Liver (tissue), 9 donors: ENCODE data around the gene PTPRH. TPM values are rescaled to one million over a fixed set of nuclear protein-coding genes. Genes with fewer than 3 reads are reported as not detected.

Experiments used
- DNase-seq: peaks from one replicate; pipeline ENCODE4 v3.0.0-alpha.2; 2017; ENCODE audit warnings: low spot score
- H3K27ac ChIP-seq, 2 donors: one replicate each; pipeline ENCODE4 v1.7.0; 2013; ENCODE audit warnings: inconsistent platforms in 2 of 2, low read length in 2 of 2, control low read depth in 1 of 2, low read depth in 1 of 2, mild to moderate bottlenecking in 1 of 2
- H3K27me3 ChIP-seq, 4 donors: one replicate each; pipeline versions ENCODE4 v1.6.1 to v1.7.0; 2013; ENCODE audit warnings: low read length in 3 of 4, inconsistent platforms in 1 of 4, mild to moderate bottlenecking in 1 of 4, moderate library complexity in 1 of 4; ENCODE audit not compliant: control insufficient read depth in 4 of 4, insufficient read depth in 4 of 4
- H3K36me3 ChIP-seq, 4 donors: one replicate each; pipeline versions ENCODE4 v1.6.1 to v1.7.0; 2013; ENCODE audit warnings: low read length in 3 of 4, mild to moderate bottlenecking in 3 of 4, low read depth in 1 of 4, moderate library complexity in 1 of 4; ENCODE audit not compliant: control insufficient read depth in 4 of 4, insufficient read depth in 3 of 4
- H3K4me1 ChIP-seq, 4 donors: one replicate each; pipeline versions ENCODE4 v1.6.1 to v1.7.0; 2013; ENCODE audit warnings: low read length in 3 of 4, mild to moderate bottlenecking in 3 of 4, moderate library complexity in 1 of 4; ENCODE audit not compliant: control insufficient read depth in 4 of 4, insufficient read depth in 4 of 4
- H3K4me3 ChIP-seq, 3 donors: one replicate each; pipeline versions ENCODE4 v1.6.1 to v1.7.0; 2013; ENCODE audit warnings: low read length in 3 of 3, control low read depth in 1 of 3, low read depth in 1 of 3, mild to moderate bottlenecking in 1 of 3
- H3K9ac ChIP-seq, 2 donors: one replicate each; pipeline ENCODE4 v1.7.0; 2013; ENCODE audit warnings: low read length in 2 of 2, mild to moderate bottlenecking in 2 of 2, moderate library complexity in 2 of 2, control low read depth in 1 of 2, low read depth in 1 of 2
- H3K9me3 ChIP-seq, 4 donors: one replicate each; pipeline versions ENCODE4 v1.6.1 to v1.7.0; 2013; ENCODE audit warnings: low read length in 3 of 4; ENCODE audit not compliant: control insufficient read depth in 4 of 4
- EGR1 ChIP-seq, 2 donors: IDR thresholded peaks; 2 replicates each; pipeline ENCODE4 v1.6.1; 2016 to 2018; ENCODE audit warnings: antibody characterized with exemption in 2 of 2, low read depth in 2 of 2
- FOXA1 ChIP-seq: IDR thresholded peaks from 2 replicates; pipeline ENCODE4 v1.6.1; 2016; ENCODE audit warnings: antibody characterized with exemption
- FOXA2 ChIP-seq: IDR thresholded peaks from 2 replicates; pipeline ENCODE4 v1.6.1; 2016; ENCODE audit warnings: antibody characterized with exemption
- GABPA ChIP-seq, 2 donors: IDR thresholded peaks in 1 of 2; conservative IDR thresholded peaks in 1 of 2; 2 replicates each; pipeline ENCODE4 v1.6.1; 2016; ENCODE audit warnings: antibody characterized with exemption in 2 of 2, mild to moderate bottlenecking in 1 of 2, moderate library complexity in 1 of 2
- HNF4A ChIP-seq, 2 donors: conservative IDR thresholded peaks; 2 replicates each; pipeline ENCODE4 v1.6.1; 2016; ENCODE audit warnings: antibody characterized with exemption in 2 of 2, mild to moderate bottlenecking in 2 of 2
- HNF4G ChIP-seq: IDR thresholded peaks from 2 replicates; pipeline ENCODE4 v1.6.1; 2016; ENCODE audit warnings: antibody characterized with exemption
- JUND ChIP-seq, 2 donors: IDR thresholded peaks; 2 replicates each; pipeline ENCODE4 v1.6.1; 2016; ENCODE audit warnings: antibody characterized with exemption in 2 of 2
- NR2F2 ChIP-seq: IDR thresholded peaks from 2 replicates; pipeline ENCODE4 v1.6.1; 2016; ENCODE audit warnings: antibody characterized with exemption
- RAD21 ChIP-seq, 2 donors: IDR thresholded peaks; 2 replicates each; pipeline ENCODE4 v1.6.1; 2016; ENCODE audit warnings: antibody characterized with exemption in 2 of 2, mild to moderate bottlenecking in 2 of 2
- RXRA ChIP-seq, 2 donors: IDR thresholded peaks; 2 replicates each; pipeline ENCODE4 v1.6.1; 2017 to 2018; ENCODE audit warnings: antibody characterized with exemption in 2 of 2, mild to moderate bottlenecking in 1 of 2
- SP1 ChIP-seq: IDR thresholded peaks from 2 replicates; pipeline ENCODE4 v1.6.1; 2018; ENCODE audit warnings: antibody characterized with exemption, mild to moderate bottlenecking
- TAF1 ChIP-seq: conservative IDR thresholded peaks from 2 replicates; pipeline ENCODE4 v1.6.1; 2016; ENCODE audit warnings: antibody characterized with exemption, mild to moderate bottlenecking
- YY1 ChIP-seq: IDR thresholded peaks from 2 replicates; pipeline ENCODE4 v1.6.1; 2016; ENCODE audit warnings: antibody characterized with exemption, mild to moderate bottlenecking
- WGBS: extraction: QIAGEN DNeasy Blood & Tissue Kit; methylation state at CpG from one replicate; pipeline ENCODE4 v1.1.7; 2013; 5-methylcytosine and 5-hydroxymethylcytosine counted together
- polyA plus RNA-seq, 2 donors: library from polyadenylated mRNA; stranded (reverse) in 1 of 2; unstranded in 1 of 2; fragments of 200-250 nt in 1 of 2; fragments of >200 nt in 1 of 2; fragmentation: Nextera tagmentation in 1 of 2; extraction: Ambion mirVana in 1 of 2; gene quantifications; one replicate each; pipeline versions ENCODE4 v1.2.1 to v1.2.3, GENCODE V29; 2013 to 2015
- total RNA-seq, 2 donors: library from RNA; depleted of rRNA; stranded (reverse); fragments of >200 nt; gene quantifications; one replicate each; pipeline ENCODE4 v1.2.3, GENCODE V29; 2014
- TF ChIP-seq, protein P1 (sequence below): IDR thresholded peaks from 2 replicates; pipeline ENCODE4 v1.6.1; 2016; ENCODE audit warnings: antibody characterized with exemption, mild to moderate bottlenecking
- TF ChIP-seq, protein P2 (sequence below): fragments of 150-350 bp; IDR thresholded peaks from 2 replicates; pipeline ENCODE4 v1.5.1; 2017; ENCODE audit warnings: improper control_type of control experiment, low read depth, low read length; ENCODE audit not compliant: missing input control
- TF ChIP-seq, protein P3 (sequence below): IDR thresholded peaks from 2 replicates; pipeline ENCODE4 v1.6.1; 2016; ENCODE audit warnings: antibody characterized with exemption
- TF ChIP-seq, protein P4 (sequence below): IDR thresholded peaks from 2 replicates; pipeline ENCODE4 v1.6.1; 2016; ENCODE audit warnings: antibody characterized with exemption
- TF ChIP-seq, protein P5 (sequence below): IDR thresholded peaks from 2 replicates; pipeline ENCODE4 v1.6.1; 2016; ENCODE audit warnings: antibody characterized with exemption
- donor health status: healthy.
- donor health status: healthy.
- donor health status: healthy.
- donor health status: healthy.
- donor health status: healthy.

Gene PTPRH
- total and polyA plus RNA-seq, 4 donors = 3.1 to 20.4 (median 11.4) TPM

DNA sequence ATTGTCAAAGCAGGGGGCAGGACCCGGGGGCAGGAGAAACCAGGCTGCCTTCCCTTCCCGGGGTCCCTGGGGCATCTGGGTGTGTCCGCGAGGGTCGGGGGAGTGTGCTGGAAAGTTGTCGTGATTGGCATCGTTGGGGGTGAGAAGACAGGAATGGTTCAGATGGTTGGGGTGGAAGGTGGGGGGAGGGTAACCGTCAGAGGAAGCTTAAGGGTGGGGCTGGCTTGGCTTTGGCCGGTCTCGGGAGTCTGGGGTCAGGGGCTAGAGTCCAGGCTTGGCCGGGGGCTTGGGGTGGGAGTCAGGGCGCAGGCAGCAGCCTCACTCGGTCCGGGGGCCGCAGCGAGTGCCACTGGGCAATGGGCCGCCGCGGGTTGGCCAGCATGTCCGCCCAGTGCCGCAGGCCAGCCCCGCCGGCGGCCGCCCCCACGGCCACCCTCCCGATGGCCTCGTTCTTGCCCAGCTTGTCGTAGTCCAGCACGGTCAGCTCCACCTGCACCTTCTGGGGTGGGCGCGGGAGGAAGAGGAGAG is 36.1 kb downstream of the PTPRH start:
- TF ChIP-seq TAF1 (no peak), HNF4G (no peak), NR2F2 (no peak), JUND (IDR thresholded peaks at IDR 0.05) (no peak), FOXA2 (no peak), SP1 (no peak)
- TF ChIP-seq, protein P1, sequence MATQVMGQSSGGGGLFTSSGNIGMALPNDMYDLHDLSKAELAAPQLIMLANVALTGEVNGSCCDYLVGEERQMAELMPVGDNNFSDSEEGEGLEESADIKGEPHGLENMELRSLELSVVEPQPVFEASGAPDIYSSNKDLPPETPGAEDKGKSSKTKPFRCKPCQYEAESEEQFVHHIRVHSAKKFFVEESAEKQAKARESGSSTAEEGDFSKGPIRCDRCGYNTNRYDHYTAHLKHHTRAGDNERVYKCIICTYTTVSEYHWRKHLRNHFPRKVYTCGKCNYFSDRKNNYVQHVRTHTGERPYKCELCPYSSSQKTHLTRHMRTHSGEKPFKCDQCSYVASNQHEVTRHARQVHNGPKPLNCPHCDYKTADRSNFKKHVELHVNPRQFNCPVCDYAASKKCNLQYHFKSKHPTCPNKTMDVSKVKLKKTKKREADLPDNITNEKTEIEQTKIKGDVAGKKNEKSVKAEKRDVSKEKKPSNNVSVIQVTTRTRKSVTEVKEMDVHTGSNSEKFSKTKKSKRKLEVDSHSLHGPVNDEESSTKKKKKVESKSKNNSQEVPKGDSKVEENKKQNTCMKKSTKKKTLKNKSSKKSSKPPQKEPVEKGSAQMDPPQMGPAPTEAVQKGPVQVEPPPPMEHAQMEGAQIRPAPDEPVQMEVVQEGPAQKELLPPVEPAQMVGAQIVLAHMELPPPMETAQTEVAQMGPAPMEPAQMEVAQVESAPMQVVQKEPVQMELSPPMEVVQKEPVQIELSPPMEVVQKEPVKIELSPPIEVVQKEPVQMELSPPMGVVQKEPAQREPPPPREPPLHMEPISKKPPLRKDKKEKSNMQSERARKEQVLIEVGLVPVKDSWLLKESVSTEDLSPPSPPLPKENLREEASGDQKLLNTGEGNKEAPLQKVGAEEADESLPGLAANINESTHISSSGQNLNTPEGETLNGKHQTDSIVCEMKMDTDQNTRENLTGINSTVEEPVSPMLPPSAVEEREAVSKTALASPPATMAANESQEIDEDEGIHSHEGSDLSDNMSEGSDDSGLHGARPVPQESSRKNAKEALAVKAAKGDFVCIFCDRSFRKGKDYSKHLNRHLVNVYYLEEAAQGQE = no peak
- TF ChIP-seq, protein P2, sequence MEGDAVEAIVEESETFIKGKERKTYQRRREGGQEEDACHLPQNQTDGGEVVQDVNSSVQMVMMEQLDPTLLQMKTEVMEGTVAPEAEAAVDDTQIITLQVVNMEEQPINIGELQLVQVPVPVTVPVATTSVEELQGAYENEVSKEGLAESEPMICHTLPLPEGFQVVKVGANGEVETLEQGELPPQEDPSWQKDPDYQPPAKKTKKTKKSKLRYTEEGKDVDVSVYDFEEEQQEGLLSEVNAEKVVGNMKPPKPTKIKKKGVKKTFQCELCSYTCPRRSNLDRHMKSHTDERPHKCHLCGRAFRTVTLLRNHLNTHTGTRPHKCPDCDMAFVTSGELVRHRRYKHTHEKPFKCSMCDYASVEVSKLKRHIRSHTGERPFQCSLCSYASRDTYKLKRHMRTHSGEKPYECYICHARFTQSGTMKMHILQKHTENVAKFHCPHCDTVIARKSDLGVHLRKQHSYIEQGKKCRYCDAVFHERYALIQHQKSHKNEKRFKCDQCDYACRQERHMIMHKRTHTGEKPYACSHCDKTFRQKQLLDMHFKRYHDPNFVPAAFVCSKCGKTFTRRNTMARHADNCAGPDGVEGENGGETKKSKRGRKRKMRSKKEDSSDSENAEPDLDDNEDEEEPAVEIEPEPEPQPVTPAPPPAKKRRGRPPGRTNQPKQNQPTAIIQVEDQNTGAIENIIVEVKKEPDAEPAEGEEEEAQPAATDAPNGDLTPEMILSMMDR = no peak
- TF ChIP-seq, protein P3, sequence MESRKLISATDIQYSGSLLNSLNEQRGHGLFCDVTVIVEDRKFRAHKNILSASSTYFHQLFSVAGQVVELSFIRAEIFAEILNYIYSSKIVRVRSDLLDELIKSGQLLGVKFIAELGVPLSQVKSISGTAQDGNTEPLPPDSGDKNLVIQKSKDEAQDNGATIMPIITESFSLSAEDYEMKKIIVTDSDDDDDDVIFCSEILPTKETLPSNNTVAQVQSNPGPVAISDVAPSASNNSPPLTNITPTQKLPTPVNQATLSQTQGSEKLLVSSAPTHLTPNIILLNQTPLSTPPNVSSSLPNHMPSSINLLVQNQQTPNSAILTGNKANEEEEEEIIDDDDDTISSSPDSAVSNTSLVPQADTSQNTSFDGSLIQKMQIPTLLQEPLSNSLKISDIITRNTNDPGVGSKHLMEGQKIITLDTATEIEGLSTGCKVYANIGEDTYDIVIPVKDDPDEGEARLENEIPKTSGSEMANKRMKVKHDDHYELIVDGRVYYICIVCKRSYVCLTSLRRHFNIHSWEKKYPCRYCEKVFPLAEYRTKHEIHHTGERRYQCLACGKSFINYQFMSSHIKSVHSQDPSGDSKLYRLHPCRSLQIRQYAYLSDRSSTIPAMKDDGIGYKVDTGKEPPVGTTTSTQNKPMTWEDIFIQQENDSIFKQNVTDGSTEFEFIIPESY = no peak
- TF ChIP-seq, protein P4, sequence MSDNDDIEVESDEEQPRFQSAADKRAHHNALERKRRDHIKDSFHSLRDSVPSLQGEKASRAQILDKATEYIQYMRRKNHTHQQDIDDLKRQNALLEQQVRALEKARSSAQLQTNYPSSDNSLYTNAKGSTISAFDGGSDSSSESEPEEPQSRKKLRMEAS = no peak
- Histone ChIP-seq H3K9ac (no peak overlapping the region), H3K4me3 (peak overlapping the region in 1 of 3 donors; percentile 22), H3K27me3 (peaks cover 3 to 15% (median 10%) of the 10 kb centered on the region in 4 donors), H3K9me3 (no peaks in the 10 kb centered on the region), H3K36me3 (no peaks in the 10 kb centered on the region), H3K27ac (no peak overlapping the region), H3K4me1 (no peaks in the 10 kb centered on the region)
- DNase-seq = no peak
- WGBS = 4% methylated on average over 32 of the region's 32 CpGs

DNA sequence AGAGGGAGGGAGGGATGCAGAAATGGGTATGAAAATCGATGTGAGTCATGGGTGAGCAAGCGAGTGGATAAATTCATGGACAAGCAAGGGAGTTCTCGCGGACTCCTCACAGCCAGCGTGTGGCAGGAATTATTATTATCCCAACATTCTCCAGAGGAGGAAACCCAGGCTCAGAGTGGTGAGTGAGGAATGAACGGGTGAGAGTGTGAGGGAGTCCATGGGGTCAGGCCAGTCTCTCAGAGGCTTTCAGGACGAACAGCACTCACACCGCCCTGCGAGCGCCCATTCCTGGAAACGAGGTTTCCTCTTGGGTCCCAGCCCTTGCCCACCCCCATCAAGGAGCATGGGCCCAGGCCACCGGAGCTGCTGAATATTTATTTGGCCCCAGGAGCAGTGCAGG is 36.6 kb downstream of the PTPRH start:
- Histone ChIP-seq H3K27ac (no peak overlapping the region), H3K4me1 (no peaks in the 10 kb centered on the region), H3K9ac (no peak overlapping the region), H3K9me3 (no peaks in the 10 kb centered on the region), H3K36me3 (no peaks in the 10 kb centered on the region), H3K27me3 (peaks cover 3 to 11% (median 10%) of the 10 kb centered on the region in 4 donors), H3K4me3 (no peak overlapping the region)
- 20% methylated on average over 12 of the region's 12 CpGs for WGBS
- DNase-seq = no peak
- TF ChIP-seq, protein P1 = no peak
- no peak for TF ChIP-seq YY1
- no peak for TF ChIP-seq SP1
- TF ChIP-seq, protein P3 = no peak
- TF ChIP-seq RAD21 (IDR thresholded peaks at IDR 0.05) = no peak
- TF ChIP-seq NR2F2 = no peak
- TF ChIP-seq, protein P5, sequence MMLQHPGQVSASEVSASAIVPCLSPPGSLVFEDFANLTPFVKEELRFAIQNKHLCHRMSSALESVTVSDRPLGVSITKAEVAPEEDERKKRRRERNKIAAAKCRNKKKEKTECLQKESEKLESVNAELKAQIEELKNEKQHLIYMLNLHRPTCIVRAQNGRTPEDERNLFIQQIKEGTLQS = no peak
- TF ChIP-seq FOXA2 = no peak
- TF ChIP-seq FOXA1 = no peak
- no peak for TF ChIP-seq JUND (IDR thresholded peaks at IDR 0.05)
- no peak for TF ChIP-seq HNF4A (conservative IDR thresholded peaks at IDR 0.05)
- no peak for TF ChIP-seq GABPA (IDR thresholded peaks at IDR 0.05 in 1 of 2, conservative IDR thresholded peaks at IDR 0.05 in 1 of 2)
- TF ChIP-seq HNF4G = no peak
- no peak for TF ChIP-seq RXRA (IDR thresholded peaks at IDR 0.05)
- TF ChIP-seq EGR1 (IDR thresholded peaks at IDR 0.05; ENCODE audit: low read depth in 2 of 2) = no peak
